ENCODE measurements around the gene HRCT1. TPM values are rescaled to one million over a fixed set of nuclear protein-coding genes. Genes with fewer than 3 reads are reported as not detected.

The HRCT1 gene
- total RNA-seq, 1 donor from 2014 or later = not detected

- H3K4me3 Mint-ChIP-seq (ENCODE audit: low read depth) = no peak overlapping the region
- no peak for DNase-seq (ENCODE audit: low spot score, unreplicated experiment)
- H3K27me3 Mint-ChIP-seq = peaks cover 6% of the 10 kb centered on the region
- H3K27ac Mint-ChIP-seq = no peak overlapping the region
- H3K36me3 Mint-ChIP-seq (ENCODE audit: insufficient read depth) = no peaks in the 10 kb centered on the region
- TF ChIP-seq CTCF (IDR thresholded peaks at IDR 0.05; ENCODE audit: unreplicated experiment) = no peak
- no peaks in the 10 kb centered on the region for H3K9me3 Mint-ChIP-seq (ENCODE audit: low read depth)
- H3K4me1 Mint-ChIP-seq (ENCODE audit: low read depth) = peaks cover 7% of the 10 kb centered on the region
Observed at GRCh38 chr9:35920051-35920620, 14.1 kb downstream of the HRCT1 start.

GRCh38 chr9:35923598-35923926 is 17.6 kb downstream of the HRCT1 start:
- no peaks in the 10 kb centered on the region for H3K9me3 Mint-ChIP-seq (ENCODE audit: low read depth)
- H3K36me3 Mint-ChIP-seq (ENCODE audit: insufficient read depth) = no peaks in the 10 kb centered on the region
- no peak for DNase-seq (ENCODE audit: low spot score, unreplicated experiment)
- H3K27me3 Mint-ChIP-seq = peaks cover 14% of the 10 kb centered on the region
- H3K4me1 Mint-ChIP-seq (ENCODE audit: low read depth) = peaks cover 2% of the 10 kb centered on the region
- H3K4me3 Mint-ChIP-seq (ENCODE audit: low read depth) = no peak overlapping the region
- no peak overlapping the region for H3K27ac Mint-ChIP-seq
- no peak for TF ChIP-seq CTCF (IDR thresholded peaks at IDR 0.05; ENCODE audit: unreplicated experiment)

- DNase-seq (ENCODE audit: low spot score, unreplicated experiment) = no peak
- Mint-ChIP-seq H3K27ac (no peak overlapping the region), H3K36me3 (ENCODE audit: insufficient read depth) (no peaks in the 10 kb centered on the region), H3K4me1 (ENCODE audit: low read depth) (peaks cover 2% of the 10 kb centered on the region), H3K4me3 (ENCODE audit: low read depth) (no peak overlapping the region), H3K27me3 (peaks cover 18% of the 10 kb centered on the region), H3K9me3 (ENCODE audit: low read depth) (no peaks in the 10 kb centered on the region)
- no peak for TF ChIP-seq CTCF (IDR thresholded peaks at IDR 0.05; ENCODE audit: unreplicated experiment)
Observed at GRCh38 chr9:35923927-35924763, 18.1 kb downstream of the HRCT1 start.

GRCh38 chr9:35928591-35929452 is 22.8 kb downstream of the HRCT1 start:
- H3K36me3 Mint-ChIP-seq (ENCODE audit: insufficient read depth) = no peaks in the 10 kb centered on the region
- no peak overlapping the region for H3K27ac Mint-ChIP-seq
- H3K4me1 Mint-ChIP-seq (ENCODE audit: low read depth) = peaks cover 8% of the 10 kb centered on the region
- H3K27me3 Mint-ChIP-seq = peaks cover 45% of the 10 kb centered on the region
- no peak for TF ChIP-seq CTCF (IDR thresholded peaks at IDR 0.05; ENCODE audit: unreplicated experiment)
- H3K4me3 Mint-ChIP-seq (ENCODE audit: low read depth) = no peak overlapping the region
- DNase-seq (ENCODE audit: low spot score, unreplicated experiment) = no peak
- H3K9me3 Mint-ChIP-seq (ENCODE audit: low read depth) = no peaks in the 10 kb centered on the region

GRCh38 chr9:35929453-35929718 is 23.4 kb downstream of the HRCT1 start:
- no peak for TF ChIP-seq CTCF (IDR thresholded peaks at IDR 0.05; ENCODE audit: unreplicated experiment)
- Mint-ChIP-seq H3K36me3 (ENCODE audit: insufficient read depth) (no peaks in the 10 kb centered on the region), H3K9me3 (ENCODE audit: low read depth) (no peaks in the 10 kb centered on the region), H3K4me1 (ENCODE audit: low read depth) (peaks cover 8% of the 10 kb centered on the region), H3K4me3 (ENCODE audit: low read depth) (no peak overlapping the region), H3K27ac (no peak overlapping the region), H3K27me3 (peaks cover 43% of the 10 kb centered on the region)
- no peak for DNase-seq (ENCODE audit: low spot score, unreplicated experiment)
